IPS-18a (cell line): ENCODE results near the gene ALDOC.

ENCODE experiments used
- H3K27ac ChIP-seq: one replicate; pipeline ENCODE4 v1.5.1; 2013; ENCODE audit warnings: low read length
- H3K27me3 ChIP-seq: one replicate; pipeline ENCODE4 v1.6.1; 2013; ENCODE audit warnings: mild to moderate bottlenecking, low read length; ENCODE audit not compliant: control insufficient read depth, insufficient read depth
- H3K36me3 ChIP-seq: one replicate; pipeline ENCODE4 v1.6.1; 2013; ENCODE audit warnings: low read depth, low read length; ENCODE audit not compliant: control insufficient read depth
- H3K4me1 ChIP-seq: one replicate; pipeline ENCODE4 v1.6.1; 2013; ENCODE audit warnings: low read depth, low read length; ENCODE audit not compliant: control insufficient read depth
- H3K4me3 ChIP-seq: one replicate; pipeline ENCODE4 v1.5.1; 2013; ENCODE audit warnings: low read length
- H3K9ac ChIP-seq: one replicate; pipeline ENCODE4 v1.6.1; 2013; ENCODE audit warnings: mild to moderate bottlenecking, low read length, moderate library complexity
- H3K9me3 ChIP-seq: one replicate; pipeline ENCODE4 v1.6.1; 2013; ENCODE audit warnings: low read depth, low read length; ENCODE audit not compliant: control insufficient read depth

Gene ALDOC

GRCh38 chr17:28576758-28577465 lies at the start of gene ALDOC:
TSS of gene ALDOC (minus strand) at chr17:28576895. CDS start at chr17:28575532, 1,363 bp downstream.
- Histone ChIP-seq H3K27me3 (peaks cover 16% of the 10 kb centered on the region), H3K4me1 (peaks cover 8% of the 10 kb centered on the region), H3K4me3 (peak within 1 kb of the TSS; percentile 46), H3K9me3 (no peaks in the 10 kb centered on the region), H3K36me3 (peaks cover 43% of the 10 kb centered on the region), H3K9ac (no peak within 1 kb of the TSS), H3K27ac (no peak within 1 kb of the TSS)

DNA sequence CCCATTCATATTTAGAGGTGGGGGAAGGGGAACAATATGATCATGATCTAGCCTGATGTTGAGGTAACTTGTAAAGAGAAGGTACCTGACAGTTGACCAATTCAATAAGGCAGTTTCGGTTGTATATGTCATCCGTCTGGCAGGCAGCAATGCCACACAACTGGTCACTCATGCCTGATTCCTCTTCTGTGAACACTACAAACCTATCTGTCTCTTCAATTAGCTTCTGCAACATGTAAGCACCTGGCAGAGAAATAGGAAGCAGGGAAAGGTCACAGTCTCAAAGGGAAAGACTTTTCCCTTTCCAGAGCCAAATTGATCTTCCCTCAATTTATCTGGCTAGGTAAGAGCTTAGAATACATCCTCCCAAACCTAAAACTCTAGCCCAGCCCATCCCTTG lies 47.5 kb upstream of the ALDOC start:
- Histone ChIP-seq H3K9ac (no peak overlapping the region), H3K36me3 (peaks cover 79% of the 10 kb centered on the region), H3K27ac (no peak overlapping the region), H3K27me3 (no peaks in the 10 kb centered on the region), H3K9me3 (no peaks in the 10 kb centered on the region), H3K4me1 (no peaks in the 10 kb centered on the region), H3K4me3 (no peak overlapping the region)

DNA sequence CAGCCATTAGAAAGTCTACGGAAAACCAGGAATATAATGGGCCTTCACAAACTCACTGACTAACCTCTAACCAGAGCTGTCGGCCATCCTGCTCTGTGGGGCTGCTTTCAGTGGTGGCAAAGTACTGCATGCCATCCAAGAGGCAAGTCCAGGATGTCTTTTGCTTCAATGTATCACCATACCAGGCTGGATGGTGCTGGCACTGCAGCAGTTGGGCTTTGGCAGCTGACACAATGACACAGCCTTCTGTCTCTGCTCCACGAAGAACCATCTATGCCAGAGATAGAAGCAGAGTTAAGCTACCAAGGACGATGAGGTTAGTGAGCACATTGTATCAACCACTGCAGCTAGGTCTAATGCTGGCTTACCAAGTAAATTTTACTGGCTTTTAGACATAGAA lies 47.0 kb upstream of the ALDOC start:
- Histone ChIP-seq H3K4me1 (no peaks in the 10 kb centered on the region), H3K36me3 (peaks cover 82% of the 10 kb centered on the region)

DNA sequence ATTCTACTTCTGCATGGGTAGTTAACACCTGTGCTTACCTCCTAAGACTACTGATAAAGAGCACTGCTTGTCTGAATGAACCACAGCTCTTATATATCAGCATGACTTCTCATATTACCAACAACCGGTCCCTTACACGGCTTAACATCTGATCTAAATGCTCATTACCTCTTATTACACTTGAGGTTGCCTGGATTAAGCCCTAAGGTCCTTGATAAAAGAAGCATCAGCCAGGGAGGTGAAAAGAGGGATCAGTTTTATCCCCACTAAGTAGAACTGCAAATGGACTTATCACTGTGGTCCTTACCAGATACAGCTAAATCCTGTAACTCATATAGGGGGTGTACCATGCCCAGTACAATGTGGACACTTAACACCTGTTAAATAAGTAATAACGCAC lies 45.5 kb upstream of the ALDOC start:
- Histone ChIP-seq H3K36me3 (peaks cover 81% of the 10 kb centered on the region), H3K4me3 (no peak overlapping the region), H3K9me3 (no peaks in the 10 kb centered on the region), H3K27me3 (no peaks in the 10 kb centered on the region), H3K27ac (no peak overlapping the region), H3K9ac (no peak overlapping the region), H3K4me1 (no peaks in the 10 kb centered on the region)

More for the DNA sequence above, 47.0 kb upstream of the ALDOC start:
- Histone ChIP-seq H3K4me3 (no peak overlapping the region), H3K27ac (no peak overlapping the region), H3K9me3 (no peaks in the 10 kb centered on the region), H3K9ac (no peak overlapping the region), H3K27me3 (no peaks in the 10 kb centered on the region)

DNA sequence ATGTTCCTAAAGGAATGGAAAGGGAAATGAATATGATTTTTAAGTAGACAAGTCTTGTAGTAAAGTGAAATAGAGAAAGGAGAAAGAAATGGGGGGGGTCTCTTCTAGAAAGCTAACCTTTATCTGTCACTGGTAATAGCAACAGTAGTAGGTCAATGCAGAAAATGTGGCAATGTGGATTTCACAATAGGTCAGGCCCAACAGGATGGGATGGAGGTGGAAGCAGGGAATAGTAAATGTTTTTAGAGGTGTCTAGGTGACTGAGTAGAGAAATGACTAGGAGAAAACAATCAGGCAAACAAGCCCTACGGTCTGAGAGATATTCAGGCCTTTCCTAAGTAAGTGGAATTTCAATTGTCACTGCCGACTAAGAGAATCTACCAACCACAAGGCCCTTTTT lies 43.3 kb upstream of the ALDOC start:
- Histone ChIP-seq H3K36me3 (peaks cover 89% of the 10 kb centered on the region), H3K27ac (no peak overlapping the region)

GRCh38 chr17:28618464-28618863 lies 41.8 kb upstream of the ALDOC start:
- Histone ChIP-seq H3K9me3 (no peaks in the 10 kb centered on the region), H3K27me3 (no peaks in the 10 kb centered on the region), H3K36me3 (peaks cover 88% of the 10 kb centered on the region), H3K4me3 (no peak overlapping the region), H3K4me1 (no peaks in the 10 kb centered on the region), H3K9ac (no peak overlapping the region), H3K27ac (no peak overlapping the region)

More for the DNA sequence above, 43.3 kb upstream of the ALDOC start:
- H3K4me3 ChIP-seq, result no peak overlapping the region
- H3K9me3 ChIP-seq, result no peaks in the 10 kb centered on the region
- no peak overlapping the region for H3K9ac ChIP-seq
- H3K27me3 ChIP-seq, result no peaks in the 10 kb centered on the region
- no peaks in the 10 kb centered on the region for H3K4me1 ChIP-seq

- H3K36me3 ChIP-seq, result peaks cover 85% of the 10 kb centered on the region
Observed at GRCh38 chr17:28616281-28616680, 39.6 kb upstream of the ALDOC start.

GRCh38 chr17:28615260-28615940 lies 38.7 kb upstream of the ALDOC start:
- peaks cover 85% of the 10 kb centered on the region for H3K36me3 ChIP-seq
- no peaks in the 10 kb centered on the region for H3K9me3 ChIP-seq
- no peaks in the 10 kb centered on the region for H3K27me3 ChIP-seq
- H3K9ac ChIP-seq, result no peak overlapping the region
- H3K4me1 ChIP-seq, result no peaks in the 10 kb centered on the region
- no peak overlapping the region for H3K27ac ChIP-seq
- H3K4me3 ChIP-seq, result no peak overlapping the region

More at GRCh38 chr17:28616281-28616680, 39.6 kb upstream of the ALDOC start:
- no peak overlapping the region for H3K27ac ChIP-seq
- H3K4me1 ChIP-seq, result no peaks in the 10 kb centered on the region
- no peak overlapping the region for H3K9ac ChIP-seq
- H3K9me3 ChIP-seq, result no peaks in the 10 kb centered on the region
- no peak overlapping the region for H3K4me3 ChIP-seq
- no peaks in the 10 kb centered on the region for H3K27me3 ChIP-seq

DNA sequence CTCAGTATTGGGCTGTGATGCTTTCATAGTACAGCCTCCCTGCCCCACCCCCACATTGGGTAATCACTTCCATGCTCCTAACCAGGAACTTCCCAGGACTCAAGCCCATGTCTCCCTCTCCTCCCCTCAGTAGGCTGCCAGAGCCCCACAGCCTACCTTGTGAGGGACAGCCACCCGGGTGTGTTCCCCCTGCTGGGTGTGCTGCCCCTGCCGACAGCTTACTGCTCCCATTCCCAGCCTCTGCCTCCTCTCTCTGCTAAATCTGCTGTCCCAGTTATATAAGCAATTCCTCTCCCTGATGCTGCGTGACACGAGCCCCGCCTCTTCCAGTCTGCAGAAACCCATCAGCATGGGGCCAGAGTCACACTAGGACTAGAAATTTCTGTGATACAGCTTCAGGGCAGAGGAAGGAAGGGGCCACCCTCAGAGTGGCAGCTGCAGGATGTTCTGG lies 37.3 kb upstream of the ALDOC start, which contains the start of gene RSKR:
TSS of gene RSKR (minus strand) at position 255 of the 451 bp plus-strand sequence. CDS start at position 231, 24 bp downstream.
- no peaks in the 10 kb centered on the region for H3K9me3 ChIP-seq
- H3K4me3 ChIP-seq, result no peak within 1 kb of the TSS
- no peak within 1 kb of the TSS for H3K9ac ChIP-seq
- no peak within 1 kb of the TSS for H3K27ac ChIP-seq
- no peaks in the 10 kb centered on the region for H3K27me3 ChIP-seq
- H3K36me3 ChIP-seq, result peaks cover 75% of the 10 kb centered on the region
- H3K4me1 ChIP-seq, result no peaks in the 10 kb centered on the region

GRCh38 chr17:28612936-28613872 lies 36.5 kb upstream of the ALDOC start:
- Histone ChIP-seq H3K4me1 (no peaks in the 10 kb centered on the region), H3K27me3 (no peaks in the 10 kb centered on the region), H3K9ac (no peak overlapping the region), H3K27ac (no peak overlapping the region), H3K9me3 (no peaks in the 10 kb centered on the region), H3K4me3 (no peak overlapping the region), H3K36me3 (peaks cover 68% of the 10 kb centered on the region)

DNA sequence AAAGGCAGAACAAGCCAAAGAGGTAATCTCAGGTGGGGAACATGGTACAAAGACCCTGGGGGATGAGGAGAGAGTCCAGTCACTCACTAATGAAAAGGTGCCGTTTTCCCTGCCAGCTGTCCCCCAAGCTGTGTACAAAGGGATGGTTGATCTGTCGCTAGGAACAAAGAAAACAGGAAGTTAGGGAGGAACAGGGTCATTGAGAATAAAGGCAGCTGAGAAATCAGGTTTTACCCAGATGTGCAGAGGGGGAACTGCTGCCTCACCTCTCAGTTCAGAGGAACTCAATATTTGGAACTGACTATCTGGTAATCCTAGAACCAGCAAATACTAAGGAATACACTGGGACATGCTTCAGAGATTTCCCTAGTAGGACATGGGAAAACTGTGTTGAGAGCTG lies 35.8 kb upstream of the ALDOC start:
- Histone ChIP-seq H3K36me3 (peaks cover 66% of the 10 kb centered on the region), H3K9ac (no peak overlapping the region), H3K4me3 (no peak overlapping the region), H3K27me3 (no peaks in the 10 kb centered on the region), H3K9me3 (no peaks in the 10 kb centered on the region), H3K27ac (no peak overlapping the region), H3K4me1 (no peaks in the 10 kb centered on the region)
